ENCODE data around the gene TOR1B. TPM values are rescaled to one million over a fixed set of nuclear protein-coding genes. Genes with fewer than 3 reads are reported as not detected.

TOR1B gene
- total and polyA plus RNA-seq, 2 donors: 15.5 to 17.9 TPM

GRCh38 chr9:129814432-129815223, 11.6 kb downstream of the TOR1B start:
- Histone ChIP-seq H3K9me3 (ENCODE audit: control insufficient read depth in 2 of 2, insufficient read depth in 1 of 2, low read length in 1 of 2) (no peaks in the 10 kb centered on the region), H3K4me3 (ENCODE audit: low read length in 2 of 2) (no peak overlapping the region), H3K27ac (ENCODE audit: low read depth in 1 of 2, low read length in 1 of 2) (no peak overlapping the region), H3K36me3 (ENCODE audit: control insufficient read depth in 2 of 2, insufficient read depth in 2 of 2, low read length in 1 of 2) (peaks cover 87 to 91% of the 10 kb centered on the region in 2 donors), H3K4me1 (ENCODE audit: control insufficient read depth in 2 of 2, insufficient read depth in 2 of 2, low read length in 2 of 2) (no peaks in the 10 kb centered on the region), H3K27me3 (ENCODE audit: control insufficient read depth in 2 of 2, insufficient read depth in 1 of 2, low read length in 1 of 2) (no peaks in the 10 kb centered on the region)
- WGBS: 97% methylated on average over 17 of the region's 17 CpGs
- no peak for DNase-seq (ENCODE audit: low read depth in 6 of 9, low spot score in 9 of 9)

- H3K36me3 ChIP-seq (ENCODE audit: control insufficient read depth in 2 of 2, insufficient read depth in 2 of 2, low read length in 1 of 2): peaks cover 84 to 88% of the 10 kb centered on the region in 2 donors
- DNase-seq (ENCODE audit: low read depth in 6 of 9, low spot score in 9 of 9): no peak
- 96% methylated on average over 11 of the region's 11 CpGs for WGBS
These were observed 12.3 kb downstream of the TOR1B start for GRCh38 chr9:129815278-129815677.

GRCh38 chr9:129816501-129817435, 13.8 kb downstream of the TOR1B start:
- Histone ChIP-seq H3K36me3 (ENCODE audit: control insufficient read depth in 2 of 2, insufficient read depth in 2 of 2, low read length in 1 of 2) (peaks cover 88 to 90% of the 10 kb centered on the region in 2 donors), H3K4me1 (ENCODE audit: control insufficient read depth in 2 of 2, insufficient read depth in 2 of 2, low read length in 2 of 2) (no peaks in the 10 kb centered on the region), H3K4me3 (ENCODE audit: low read length in 2 of 2) (no peak overlapping the region), H3K27ac (ENCODE audit: low read depth in 1 of 2, low read length in 1 of 2) (no peak overlapping the region), H3K27me3 (ENCODE audit: control insufficient read depth in 2 of 2, insufficient read depth in 1 of 2, low read length in 1 of 2) (no peaks in the 10 kb centered on the region), H3K9me3 (ENCODE audit: control insufficient read depth in 2 of 2, insufficient read depth in 1 of 2, low read length in 1 of 2) (no peaks in the 10 kb centered on the region)
- 97% methylated on average over 14 of the region's 14 CpGs for WGBS
- no peak for DNase-seq (ENCODE audit: low read depth in 6 of 9, low spot score in 9 of 9)

More at GRCh38 chr9:129815278-129815677, 12.3 kb downstream of the TOR1B start:
- Histone ChIP-seq H3K9me3 (ENCODE audit: control insufficient read depth in 2 of 2, insufficient read depth in 1 of 2, low read length in 1 of 2) (no peaks in the 10 kb centered on the region), H3K4me3 (ENCODE audit: low read length in 2 of 2) (no peak overlapping the region), H3K4me1 (ENCODE audit: control insufficient read depth in 2 of 2, insufficient read depth in 2 of 2, low read length in 2 of 2) (no peaks in the 10 kb centered on the region), H3K27me3 (ENCODE audit: control insufficient read depth in 2 of 2, insufficient read depth in 1 of 2, low read length in 1 of 2) (no peaks in the 10 kb centered on the region), H3K27ac (ENCODE audit: low read depth in 1 of 2, low read length in 1 of 2) (no peak overlapping the region)

GRCh38 chr9:129822898-129823541, 20.0 kb downstream of the TOR1B start:
- Histone ChIP-seq H3K9me3 (ENCODE audit: control insufficient read depth in 2 of 2, insufficient read depth in 1 of 2, low read length in 1 of 2) (no peaks in the 10 kb centered on the region), H3K27ac (ENCODE audit: low read depth in 1 of 2, low read length in 1 of 2) (peak overlapping the region in 1 of 2 donors; percentile 33), H3K36me3 (ENCODE audit: control insufficient read depth in 2 of 2, insufficient read depth in 2 of 2, low read length in 1 of 2) (peaks cover 47 to 56% of the 10 kb centered on the region in 2 donors), H3K4me1 (ENCODE audit: control insufficient read depth in 2 of 2, insufficient read depth in 2 of 2, low read length in 2 of 2) (peaks cover 7 to 11% of the 10 kb centered on the region in 2 donors), H3K27me3 (ENCODE audit: control insufficient read depth in 2 of 2, insufficient read depth in 1 of 2, low read length in 1 of 2) (no peaks in the 10 kb centered on the region), H3K4me3 (ENCODE audit: low read length in 2 of 2) (peak overlapping the region; percentile 66 to 96)
- WGBS: 25% methylated on average over 26 of the region's 26 CpGs
- peak in 2 of 9 donors; percentile 14 to 35 for DNase-seq (ENCODE audit: low read depth in 6 of 9, low spot score in 9 of 9)

GRCh38 chr9:129823542-129823934, 20.6 kb downstream of the TOR1B start:
- Histone ChIP-seq H3K27me3 (ENCODE audit: control insufficient read depth in 2 of 2, insufficient read depth in 1 of 2, low read length in 1 of 2) (no peaks in the 10 kb centered on the region), H3K4me3 (ENCODE audit: low read length in 2 of 2) (peak overlapping the region; percentile 66 to 96), H3K27ac (ENCODE audit: low read depth in 1 of 2, low read length in 1 of 2) (peak overlapping the region; percentile 51 to 80), H3K4me1 (ENCODE audit: control insufficient read depth in 2 of 2, insufficient read depth in 2 of 2, low read length in 2 of 2) (peaks cover 7 to 11% of the 10 kb centered on the region in 2 donors), H3K36me3 (ENCODE audit: control insufficient read depth in 2 of 2, insufficient read depth in 2 of 2, low read length in 1 of 2) (peaks cover 47 to 55% of the 10 kb centered on the region in 2 donors), H3K9me3 (ENCODE audit: control insufficient read depth in 2 of 2, insufficient read depth in 1 of 2, low read length in 1 of 2) (no peaks in the 10 kb centered on the region)
- DNase-seq (ENCODE audit: low read depth in 6 of 9, low spot score in 9 of 9): no peak
- WGBS: 1% methylated on average over 15 of the region's 15 CpGs

- H3K9me3 ChIP-seq (ENCODE audit: control insufficient read depth in 2 of 2, insufficient read depth in 1 of 2, low read length in 1 of 2): no peaks in the 10 kb centered on the region
- H3K36me3 ChIP-seq (ENCODE audit: control insufficient read depth in 2 of 2, insufficient read depth in 2 of 2, low read length in 1 of 2): peaks cover 47 to 55% of the 10 kb centered on the region in 2 donors
- peak within 1 kb of the TSS; percentile 51 to 80 for H3K27ac ChIP-seq (ENCODE audit: low read depth in 1 of 2, low read length in 1 of 2)
- peak within 1 kb of the TSS; percentile 66 to 96 for H3K4me3 ChIP-seq (ENCODE audit: low read length in 2 of 2)
- DNase-seq (ENCODE audit: low read depth in 6 of 9, low spot score in 9 of 9): peak; percentile 79 to 95 (median 84)
- H3K4me1 ChIP-seq (ENCODE audit: control insufficient read depth in 2 of 2, insufficient read depth in 2 of 2, low read length in 2 of 2): peaks cover 7 to 11% of the 10 kb centered on the region in 2 donors
- WGBS: 5% methylated on average over 47 of the region's 47 CpGs
- no peaks in the 10 kb centered on the region for H3K27me3 ChIP-seq (ENCODE audit: control insufficient read depth in 2 of 2, insufficient read depth in 1 of 2, low read length in 1 of 2)
These were observed 21.1 kb downstream of the TOR1B start, which contains the start of gene TOR1A for GRCh38 chr9:129823935-129824601. Gene TOR1A (minus strand): TSS chr9:129824136. CDS start chr9:129824085, 51 bp downstream.

- no peak overlapping the region for H3K27ac ChIP-seq (ENCODE audit: low read depth in 1 of 2, low read length in 1 of 2)
- DNase-seq (ENCODE audit: low read depth in 6 of 9, low spot score in 9 of 9): no peak
- no peaks in the 10 kb centered on the region for H3K27me3 ChIP-seq (ENCODE audit: control insufficient read depth in 2 of 2, insufficient read depth in 1 of 2, low read length in 1 of 2)
- H3K36me3 ChIP-seq (ENCODE audit: control insufficient read depth in 2 of 2, insufficient read depth in 2 of 2, low read length in 1 of 2): peaks cover 49 to 62% of the 10 kb centered on the region in 2 donors
- H3K9me3 ChIP-seq (ENCODE audit: control insufficient read depth in 2 of 2, insufficient read depth in 1 of 2, low read length in 1 of 2): no peaks in the 10 kb centered on the region
- no peak overlapping the region for H3K4me3 ChIP-seq (ENCODE audit: low read length in 2 of 2)
- H3K4me1 ChIP-seq (ENCODE audit: control insufficient read depth in 2 of 2, insufficient read depth in 2 of 2, low read length in 2 of 2): peaks cover 7 to 11% of the 10 kb centered on the region in 2 donors
- 98% methylated on average over 6 of the region's 6 CpGs for WGBS
These were observed 23.4 kb downstream of the TOR1B start for GRCh38 chr9:129826344-129826743.

GRCh38 chr9:129826759-129827158, 23.8 kb downstream of the TOR1B start:
- no peak overlapping the region for H3K27ac ChIP-seq (ENCODE audit: low read depth in 1 of 2, low read length in 1 of 2)
- H3K4me3 ChIP-seq (ENCODE audit: low read length in 2 of 2): no peak overlapping the region
- no peaks in the 10 kb centered on the region for H3K9me3 ChIP-seq (ENCODE audit: control insufficient read depth in 2 of 2, insufficient read depth in 1 of 2, low read length in 1 of 2)
- no peaks in the 10 kb centered on the region for H3K27me3 ChIP-seq (ENCODE audit: control insufficient read depth in 2 of 2, insufficient read depth in 1 of 2, low read length in 1 of 2)
- peaks cover 51 to 62% of the 10 kb centered on the region in 2 donors for H3K36me3 ChIP-seq (ENCODE audit: control insufficient read depth in 2 of 2, insufficient read depth in 2 of 2, low read length in 1 of 2)
- H3K4me1 ChIP-seq (ENCODE audit: control insufficient read depth in 2 of 2, insufficient read depth in 2 of 2, low read length in 2 of 2): peaks cover 7 to 11% of the 10 kb centered on the region in 2 donors
- DNase-seq (ENCODE audit: low read depth in 6 of 9, low spot score in 9 of 9): no peak
- 93% methylated on average over 1 of the region's 1 CpG for WGBS
